DMS114 treated with DMSO at 0.1 percent for 48 hours (cell line): ENCODE measurements around the gene GMPS.
"Not testable (repeated sequence)": the region's sequence is repeated elsewhere in the genome, so short reads cannot be mapped to it uniquely, and the experiment has no call there.

ENCODE experiments used
- DNase-seq: peaks from one replicate; lab custom pipeline; 2025; ENCODE audit not compliant: unreplicated experiment; lab: John Stamatoyannopoulos, UW

GMPS gene

DNA sequence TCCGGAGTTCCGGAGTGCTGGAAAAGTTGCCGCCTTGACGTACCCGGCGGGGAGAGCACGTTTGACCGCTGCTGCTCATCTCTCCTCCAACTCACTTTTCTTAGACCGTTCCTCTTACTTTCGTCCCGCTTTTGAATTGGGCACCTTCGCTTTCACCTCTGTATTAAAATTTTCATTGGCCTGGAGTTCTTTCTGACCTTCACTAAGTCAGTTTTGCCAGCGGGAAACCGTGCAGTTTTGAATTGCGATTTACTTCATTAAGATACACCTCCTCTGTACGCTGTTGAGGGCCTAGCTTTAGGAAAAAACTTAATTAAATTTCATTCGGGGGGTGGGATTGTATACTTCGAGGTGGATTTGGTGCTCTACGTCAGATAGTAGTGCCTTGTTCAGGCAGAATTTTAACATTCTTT, 1.3 kb downstream of the GMPS start:
- DNase-seq: no peak

DNA sequence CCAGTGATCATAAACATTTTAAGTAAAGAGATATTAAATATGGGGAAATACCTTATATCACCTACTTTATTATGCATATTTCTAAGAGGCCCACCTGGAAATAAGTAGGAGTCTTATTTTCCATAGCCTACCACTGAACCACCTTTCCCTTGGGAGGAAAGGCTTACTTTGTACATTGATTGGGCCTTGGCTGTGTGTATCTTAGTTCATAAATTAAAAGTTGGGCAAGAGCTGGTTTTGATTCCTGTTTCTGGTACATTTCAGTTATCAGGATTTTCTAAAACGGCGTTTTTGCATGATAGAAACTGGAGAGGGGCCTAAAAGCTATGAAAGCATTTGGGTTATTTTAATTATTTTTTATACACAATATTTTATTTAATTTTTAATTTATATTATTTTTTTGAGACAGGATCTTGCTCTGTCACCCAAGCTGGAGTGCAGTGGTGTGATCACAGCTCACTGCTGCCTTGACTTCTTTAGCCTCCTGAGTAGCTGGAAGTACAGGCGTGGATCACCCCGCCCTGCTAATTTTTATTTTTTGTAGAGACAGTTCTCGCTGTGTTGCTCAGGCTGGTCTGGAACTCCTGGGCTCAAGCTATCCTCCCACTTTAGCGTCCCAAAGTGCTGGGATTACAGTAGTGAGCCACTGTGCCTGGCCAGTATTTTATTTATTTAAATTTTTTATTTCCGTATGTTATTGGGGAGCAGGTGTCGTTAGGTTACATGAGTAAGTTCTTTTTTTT, 2.6 kb downstream of the GMPS start:
- no peak for DNase-seq

DNA sequence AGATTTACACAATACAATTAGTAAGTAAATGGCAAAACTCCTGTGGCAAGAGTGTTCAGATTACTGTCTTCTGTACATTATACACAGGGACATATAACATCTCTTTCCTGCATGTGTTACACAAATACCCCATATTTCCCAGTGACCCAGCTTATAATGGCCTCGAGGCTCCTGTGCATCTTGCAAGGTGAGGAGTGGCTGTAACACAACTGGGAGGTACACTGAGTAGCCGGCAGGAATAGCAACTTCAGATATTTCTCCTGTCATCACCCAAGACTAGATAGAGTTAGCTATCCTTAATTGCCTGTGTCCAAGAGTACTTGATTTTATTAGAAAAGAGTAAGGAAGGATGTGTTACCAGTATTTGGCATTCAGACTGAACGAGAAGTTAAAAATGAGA, 5.6 kb downstream of the GMPS start:
- DNase-seq: no peak

DNA sequence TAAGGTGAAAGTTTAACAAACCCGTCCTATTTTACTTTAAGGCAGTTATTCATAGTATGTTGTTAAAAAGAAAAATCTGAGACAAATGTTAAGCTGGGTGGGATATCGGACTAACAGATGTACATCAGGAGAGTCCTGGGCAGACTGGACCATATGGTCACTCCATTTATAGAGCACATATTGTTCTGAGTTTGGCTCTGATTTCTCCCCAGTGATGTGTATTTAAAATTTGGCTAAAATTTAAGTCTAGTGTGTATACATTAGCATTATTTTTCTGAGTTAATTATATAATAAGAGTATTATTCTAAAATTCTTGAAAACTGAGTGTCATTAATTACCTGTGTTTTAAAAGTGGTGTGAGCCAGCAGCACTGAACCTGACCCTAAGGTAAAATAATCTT, 6.1 kb downstream of the GMPS start:
- DNase-seq: no peak

DNA sequence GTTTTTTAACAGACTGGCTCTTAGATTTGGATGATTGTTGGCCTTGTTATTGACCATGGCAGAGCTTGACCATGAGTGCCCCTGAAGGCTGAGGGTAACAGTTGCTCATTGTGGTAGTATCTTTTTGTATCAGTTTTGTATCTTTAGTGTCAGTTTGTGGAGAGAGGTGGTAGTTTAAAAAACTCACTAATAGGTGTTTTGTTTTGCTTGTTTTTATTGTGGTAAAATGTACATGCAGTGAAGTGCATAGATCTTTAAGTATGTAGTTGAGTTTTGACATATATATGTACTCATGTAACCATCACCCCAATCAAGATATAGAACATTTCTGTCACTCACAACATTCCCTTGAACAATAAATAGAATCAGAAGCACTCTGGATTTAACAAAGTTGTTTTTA, 9.8 kb downstream of the GMPS start:
- no peak for DNase-seq

DNA sequence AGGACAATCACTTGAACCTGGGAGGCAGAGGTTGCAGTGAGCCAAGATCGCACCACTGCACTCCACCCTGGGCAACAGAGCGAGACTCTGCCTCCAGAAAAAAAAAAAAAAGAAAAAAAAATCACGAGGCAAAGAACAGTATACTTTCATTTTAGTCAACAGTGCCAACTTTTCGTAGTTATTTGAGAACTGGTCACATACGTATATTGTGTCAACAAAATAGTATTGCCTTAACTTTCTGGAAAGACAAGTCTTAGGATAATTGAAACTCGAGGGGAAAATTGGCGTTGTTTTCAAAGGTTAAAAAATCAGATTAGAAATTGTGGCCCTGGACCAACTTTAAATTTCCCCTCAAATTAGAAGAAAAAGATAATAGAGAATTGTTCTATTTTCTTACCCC, 13.8 kb downstream of the GMPS start:
- no peak for DNase-seq

DNA sequence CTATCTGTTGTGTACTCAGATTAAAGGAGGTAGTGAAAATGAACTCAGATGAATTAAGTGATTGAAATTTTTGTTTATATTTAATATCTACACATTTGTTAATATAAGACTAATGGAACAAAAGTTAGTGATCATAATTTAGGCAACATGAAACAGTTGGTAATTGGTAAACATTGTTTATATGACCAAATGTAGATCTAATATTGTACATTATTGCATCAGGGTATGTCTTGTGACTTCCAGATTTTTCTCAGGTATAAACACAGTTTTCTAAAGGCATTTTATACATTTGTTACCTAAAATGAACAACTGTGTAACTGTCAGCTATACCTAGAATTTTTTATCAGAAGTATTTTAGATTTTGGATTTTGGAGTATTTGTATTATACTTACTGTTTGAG, 14.8 kb downstream of the GMPS start:
- no peak for DNase-seq

DNA sequence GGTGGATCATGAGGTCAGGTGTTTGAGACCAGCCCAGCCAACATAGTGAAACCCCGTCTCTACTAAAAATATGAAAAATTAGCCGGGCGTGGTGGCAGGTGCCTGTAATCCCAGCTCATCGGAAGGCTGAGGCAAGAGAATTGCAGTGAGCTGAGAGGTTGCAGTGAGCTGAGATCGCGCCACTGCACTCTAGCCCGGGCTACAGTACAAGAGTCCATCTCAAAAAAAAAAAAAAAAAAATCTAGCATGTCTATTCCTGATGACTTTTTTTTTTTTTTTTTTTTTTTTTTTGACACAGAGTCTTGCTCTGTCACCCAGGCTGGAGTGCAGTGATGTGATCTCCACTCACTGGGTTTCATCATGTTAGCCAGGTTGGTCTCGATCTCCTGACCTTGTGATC, 15.9 kb downstream of the GMPS start:
- not testable (repeated sequence) for DNase-seq

DNA sequence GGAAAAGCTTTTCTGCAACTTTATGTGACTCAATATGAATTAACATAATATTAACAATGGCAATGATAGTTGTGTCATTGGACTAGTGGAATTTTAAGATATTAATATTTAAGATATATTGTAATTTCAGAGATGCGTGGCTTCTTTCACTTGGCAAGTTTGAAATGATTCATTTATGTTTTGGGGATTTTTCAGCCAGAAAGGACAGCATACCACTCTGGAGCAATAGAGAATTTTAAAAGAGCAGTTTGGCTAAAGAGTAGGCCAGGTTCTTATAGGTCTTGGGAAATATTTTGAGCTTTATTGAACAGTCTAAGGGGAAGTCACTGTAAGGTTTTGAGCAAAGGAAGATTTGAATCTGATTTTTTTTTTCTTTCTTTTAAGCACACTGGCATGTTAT, 16.5 kb downstream of the GMPS start:
- no peak for DNase-seq

DNA sequence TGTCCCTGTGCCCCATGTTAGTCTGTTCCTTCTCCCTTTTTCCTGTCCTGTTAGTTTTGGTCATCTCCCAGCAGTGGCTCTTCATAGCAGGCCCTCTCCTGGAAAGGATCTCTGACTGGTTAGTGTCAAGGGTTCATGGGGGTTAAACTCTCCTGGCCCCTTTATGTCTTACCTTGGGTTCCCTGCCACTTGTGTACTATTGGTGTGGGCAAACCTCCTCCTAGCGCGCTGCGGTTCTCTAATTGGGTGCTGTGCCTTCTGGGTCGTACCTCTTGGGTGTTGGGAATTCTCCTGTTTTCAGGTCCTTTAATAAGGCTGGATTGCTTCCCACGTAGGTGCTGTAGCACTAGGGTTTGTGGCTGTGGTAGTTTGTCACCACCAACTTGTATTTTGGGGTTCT, 18.8 kb downstream of the GMPS start:
- no peak for DNase-seq

DNA sequence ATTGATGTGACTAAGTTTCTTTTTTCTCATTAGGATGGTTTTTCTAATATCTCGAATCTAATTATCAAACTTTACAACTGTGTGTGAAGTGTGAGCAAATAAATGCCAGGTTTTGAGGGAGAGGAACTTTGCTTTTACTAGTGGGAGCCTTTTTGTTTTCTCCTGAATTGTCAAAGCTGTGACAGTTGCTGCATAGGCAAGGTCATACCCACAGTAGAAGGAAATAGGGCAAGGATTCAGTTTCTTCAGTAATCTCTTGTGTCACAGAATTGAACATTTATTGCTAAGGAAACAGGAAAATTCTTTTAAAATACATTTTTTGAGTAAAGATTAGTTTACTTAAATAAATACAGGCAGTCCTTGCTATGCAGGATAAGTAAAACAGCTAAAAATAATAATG, 19.5 kb downstream of the GMPS start:
- no peak for DNase-seq

DNA sequence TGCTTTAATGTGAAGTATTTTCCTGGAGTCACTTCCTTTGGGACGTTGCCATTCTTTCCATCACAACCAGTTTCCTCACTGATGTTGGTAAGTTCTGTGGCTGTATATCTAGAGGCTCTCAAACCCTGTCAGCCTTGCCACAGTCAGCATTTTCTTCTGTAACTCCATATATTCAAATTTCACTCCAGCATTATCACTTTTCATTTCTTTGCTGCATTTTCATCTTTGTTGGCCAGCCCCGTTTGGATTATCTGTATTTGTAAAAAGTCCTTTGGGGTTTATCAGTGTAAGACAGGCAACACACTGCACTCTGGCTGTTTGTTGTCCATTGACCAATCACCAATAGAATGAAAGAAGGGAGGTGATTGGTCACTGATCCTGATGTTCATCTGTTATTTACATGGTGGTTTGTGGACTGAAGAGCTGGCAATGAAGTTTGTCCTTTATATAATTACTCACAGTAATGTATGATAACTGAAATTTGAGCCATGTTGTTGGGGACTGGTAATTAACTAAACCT, 20.3 kb downstream of the GMPS start:
- no peak for DNase-seq

DNA sequence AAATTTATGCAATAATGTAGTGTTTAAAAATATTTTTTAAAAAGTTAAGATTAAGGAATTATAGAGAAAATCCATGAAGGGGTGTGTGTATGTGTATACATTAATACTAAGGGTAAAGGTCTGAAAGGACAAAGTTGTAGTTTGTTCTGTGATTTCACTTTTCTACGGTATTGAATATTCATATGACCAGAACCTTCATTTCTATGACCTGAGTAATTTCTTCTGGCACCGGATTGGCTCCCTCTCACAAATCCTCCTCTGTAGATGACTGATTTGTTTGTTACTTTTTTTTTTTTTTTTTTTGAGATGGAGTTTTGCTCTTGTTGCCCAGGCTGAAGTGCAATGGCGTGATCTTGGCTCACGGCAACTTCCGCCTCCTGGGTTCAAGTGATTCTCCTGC, 20.9 kb downstream of the GMPS start:
- no peak for DNase-seq

DNA sequence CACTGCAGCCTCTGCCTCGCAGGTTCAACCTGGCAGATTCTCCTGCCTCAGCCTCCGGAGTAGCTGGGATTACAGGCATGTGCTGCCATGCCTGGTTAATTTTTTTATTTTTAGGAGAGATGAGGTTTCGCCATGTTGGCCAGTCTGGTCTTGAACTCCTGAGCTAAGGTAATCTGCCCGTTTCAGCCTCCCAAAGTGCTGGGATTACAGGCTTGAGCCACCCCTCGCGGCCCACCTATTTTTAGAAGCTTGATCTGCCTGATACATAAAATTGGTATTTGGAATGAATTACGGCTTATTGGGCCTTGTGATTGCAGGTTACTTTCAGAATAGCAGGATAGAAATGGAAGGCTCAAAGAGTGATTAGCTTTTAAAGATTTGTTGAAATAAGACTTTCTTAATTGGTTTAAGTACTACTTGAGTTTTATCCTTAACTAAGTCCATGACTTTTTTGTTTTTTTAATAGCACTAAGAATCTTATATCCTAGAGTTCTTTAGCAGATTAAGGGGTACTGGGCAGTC, 25.0 kb downstream of the GMPS start:
- no peak for DNase-seq

DNA sequence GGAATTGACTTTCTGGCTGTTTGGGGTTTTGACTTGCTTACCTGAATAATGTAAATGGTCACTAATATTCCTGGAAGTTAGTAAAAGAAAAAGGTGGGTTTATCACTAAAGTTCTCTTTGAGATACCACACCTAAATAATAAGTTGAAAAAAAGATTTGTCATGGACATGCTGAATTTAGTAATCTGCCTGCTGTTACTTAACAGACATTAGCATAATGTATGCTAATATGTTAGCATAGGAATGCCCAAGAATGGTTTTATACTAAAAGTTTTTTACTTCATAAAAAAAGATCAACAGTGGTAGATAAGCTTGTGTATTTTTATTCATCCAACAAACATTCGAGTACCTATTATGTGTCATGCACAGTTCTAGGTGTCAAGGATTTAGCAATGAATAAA, 36.5 kb downstream of the GMPS start:
- no peak for DNase-seq

DNA sequence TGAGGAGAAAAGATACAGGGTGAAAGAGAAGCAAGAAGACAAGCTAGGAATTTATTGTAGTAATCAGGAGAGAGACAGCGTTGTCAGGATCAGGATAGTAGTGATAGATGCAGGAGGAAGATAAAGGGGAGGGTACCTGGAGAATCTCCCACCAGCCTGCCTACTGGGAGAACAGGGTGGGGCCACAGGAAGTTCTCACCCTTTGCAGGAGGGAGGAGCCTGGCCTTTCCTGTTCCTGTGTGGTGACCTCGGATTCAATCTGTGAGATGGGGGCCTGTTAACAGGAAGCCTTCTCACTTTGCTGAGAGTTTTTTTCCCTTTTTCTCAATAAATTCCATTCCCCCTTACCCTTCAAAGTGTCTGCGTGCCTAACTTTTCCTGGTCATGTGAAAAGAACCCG, 37.6 kb downstream of the GMPS start:
- DNase-seq: no peak

DNA sequence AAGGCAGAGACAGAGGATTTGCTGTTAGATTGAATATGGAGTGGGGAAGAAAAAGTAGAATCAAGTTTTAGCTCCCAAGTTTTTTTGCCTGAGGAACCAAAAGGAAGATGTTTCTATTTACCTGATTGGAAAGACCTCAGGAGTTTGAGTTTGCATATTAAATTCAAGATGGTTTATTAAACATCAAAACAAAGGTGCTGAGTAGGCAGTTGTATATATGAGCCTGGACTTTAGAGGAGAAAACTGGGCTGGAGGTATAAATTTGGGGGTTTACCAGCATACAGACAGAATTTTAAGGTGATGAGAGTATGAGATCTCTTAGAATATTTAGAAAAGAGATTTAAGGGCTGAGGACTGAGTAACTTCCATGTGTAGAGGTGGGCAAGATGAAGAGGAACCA, 38.2 kb downstream of the GMPS start:
- no peak for DNase-seq

DNA sequence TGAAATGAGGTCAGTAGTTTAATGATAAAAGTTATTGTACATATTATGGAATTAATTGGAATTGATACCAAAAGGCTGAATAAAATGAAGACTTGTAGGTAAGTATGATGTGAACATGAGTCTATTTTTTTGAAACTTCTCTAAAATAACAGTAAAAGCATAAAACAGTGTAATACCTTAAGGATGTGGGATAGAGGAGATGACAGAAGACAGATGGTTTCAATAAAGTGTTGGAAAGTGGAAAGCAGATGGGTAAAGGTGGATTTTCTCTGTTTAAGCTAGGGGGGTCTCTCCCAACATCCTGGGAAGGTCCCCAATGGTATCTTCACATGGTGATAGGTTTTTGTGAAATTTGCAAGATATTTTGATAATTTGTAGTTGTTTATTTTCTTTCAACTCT, 41.6 kb downstream of the GMPS start:
- no peak for DNase-seq

DNA sequence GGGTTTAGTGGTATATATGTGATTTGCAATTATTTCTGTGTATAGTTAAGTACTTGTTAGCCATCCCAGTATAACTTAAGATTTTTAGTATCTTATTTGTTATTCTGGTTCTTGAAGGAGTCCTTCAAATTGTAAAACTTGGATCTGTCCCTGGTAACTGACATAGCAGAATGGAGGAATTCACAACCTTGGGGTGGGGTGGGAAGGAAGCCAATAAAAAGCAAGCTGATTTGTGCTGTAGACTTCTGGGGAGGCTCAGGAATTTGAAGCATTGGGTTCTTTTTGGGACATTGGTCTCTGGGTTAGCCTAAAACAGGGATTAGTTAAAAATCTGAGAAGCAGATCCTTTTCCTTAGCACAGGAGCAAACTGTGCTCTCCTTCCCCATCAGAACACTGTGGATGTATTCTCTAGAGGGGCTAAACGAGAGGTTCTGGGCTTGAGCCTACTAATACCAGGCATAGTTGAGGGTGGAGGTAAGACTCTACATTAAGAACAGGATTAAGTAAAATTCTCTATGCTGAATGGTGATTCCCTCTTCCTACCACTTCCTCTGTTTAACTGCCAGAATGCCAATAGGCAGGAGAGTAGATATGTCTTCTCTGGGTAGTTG, 42.2 kb downstream of the GMPS start:
- no peak for DNase-seq

DNA sequence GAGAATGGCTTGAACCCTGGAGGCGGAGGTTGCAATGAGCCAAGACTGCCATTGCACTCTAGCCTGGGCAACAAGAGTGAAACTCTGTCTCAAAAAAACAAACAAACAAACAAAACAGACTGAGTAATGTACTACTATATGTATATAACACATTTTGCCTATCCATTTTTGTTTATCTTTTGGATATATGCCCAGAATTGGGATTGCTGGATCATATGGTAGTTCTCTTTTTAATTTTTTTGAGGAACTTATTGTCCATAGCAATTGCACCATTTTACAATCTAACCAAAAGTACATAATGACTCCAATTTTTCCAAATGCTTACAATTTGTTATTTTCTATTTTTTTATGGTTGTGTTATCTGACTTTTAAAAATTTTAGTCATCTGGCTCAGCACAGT, 47.3 kb downstream of the GMPS start:
- DNase-seq: no peak

DNA sequence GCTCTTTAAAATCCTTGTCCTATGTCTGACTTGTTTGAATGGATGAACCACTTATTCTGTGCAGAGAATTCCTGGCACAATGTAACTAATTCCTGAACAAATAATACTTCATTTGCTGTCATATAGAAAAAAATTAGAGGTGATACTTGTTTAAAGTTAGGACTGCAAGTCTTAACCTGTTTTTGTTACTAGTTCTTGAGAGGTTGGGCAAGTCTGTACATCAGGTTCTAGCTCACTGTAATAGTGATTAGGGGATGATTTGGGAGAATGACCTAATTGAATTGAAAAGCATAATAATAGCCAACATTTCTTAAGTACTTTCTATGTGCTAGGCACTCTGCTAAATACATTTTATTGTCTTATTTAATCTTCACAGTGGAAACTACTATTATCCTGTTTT, 49.3 kb downstream of the GMPS start:
- no peak for DNase-seq

DNA sequence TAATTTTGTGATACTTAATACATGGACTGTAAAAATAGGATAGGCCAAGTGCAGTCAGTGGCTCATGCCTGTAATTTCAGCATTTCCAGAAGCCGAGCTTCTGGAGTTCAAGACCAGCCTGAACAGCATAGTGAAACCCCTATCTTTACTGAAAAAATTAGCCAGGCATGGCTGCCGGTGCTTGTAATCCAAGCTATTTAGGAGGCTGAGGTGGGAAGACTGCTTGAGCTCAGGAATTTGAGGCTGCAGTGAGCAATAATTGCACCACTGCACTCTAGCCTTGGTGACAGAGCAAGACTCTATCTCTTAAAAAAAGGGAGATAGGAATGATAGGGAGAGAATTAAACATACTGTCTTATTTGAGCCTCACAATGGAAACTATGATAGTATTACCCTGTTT, 51.0 kb downstream of the GMPS start:
- DNase-seq: no peak

DNA sequence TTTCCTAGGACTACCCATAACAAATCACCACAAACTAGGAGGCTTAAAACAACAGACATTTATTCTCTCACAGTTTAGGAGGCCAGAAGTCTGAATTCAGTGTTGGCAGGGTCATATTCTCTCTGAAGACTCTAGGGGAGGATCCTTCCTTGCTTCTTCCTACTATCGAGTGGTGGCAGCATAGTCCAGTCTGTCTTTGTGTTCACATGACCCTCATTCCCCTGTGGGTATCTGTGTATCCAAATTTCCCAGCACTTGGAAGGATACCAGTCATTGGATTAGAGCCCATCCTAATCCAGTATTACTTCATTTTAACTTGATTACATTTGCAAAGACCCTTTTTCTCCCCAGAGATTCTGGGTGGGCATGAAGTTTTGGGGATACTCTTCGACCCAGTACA, 63.8 kb downstream of the GMPS start:
- no peak for DNase-seq
